Retina (tissue), 1 donor: Measurements from ENCODE around the gene ELMO2.

Experiments used
- DNase-seq: peaks from one replicate; pipeline ENCODE4 v3.0.0-alpha.2; 2016

ELMO2 gene

DNA sequence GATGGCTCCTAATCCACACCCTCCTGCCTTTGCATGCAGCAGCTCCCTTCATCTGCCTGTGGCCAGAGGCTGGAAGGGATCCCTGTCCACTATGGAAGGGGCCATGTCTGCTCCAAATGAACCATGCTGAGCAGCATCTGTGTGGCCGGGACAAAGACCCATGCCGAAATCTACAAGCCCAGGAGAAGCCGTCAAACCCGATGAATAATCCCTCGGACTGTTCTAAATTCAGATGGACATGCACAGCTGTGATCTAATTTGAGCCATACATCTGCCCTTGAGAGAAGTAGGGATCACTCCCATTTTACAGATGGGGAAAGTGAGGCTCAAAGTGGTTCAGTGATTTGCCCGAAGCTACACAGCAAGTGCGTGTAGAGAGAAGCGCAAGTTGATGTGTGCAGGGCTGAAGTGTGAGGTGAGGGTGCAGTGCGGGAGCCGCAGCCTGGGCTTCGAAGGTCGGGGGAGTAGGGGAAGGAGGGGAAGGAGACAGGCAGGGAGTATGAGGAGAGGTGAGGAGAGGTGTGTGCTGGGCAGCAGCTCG is 75.5 kb downstream of the ELMO2 start:
- no peak for DNase-seq

DNA sequence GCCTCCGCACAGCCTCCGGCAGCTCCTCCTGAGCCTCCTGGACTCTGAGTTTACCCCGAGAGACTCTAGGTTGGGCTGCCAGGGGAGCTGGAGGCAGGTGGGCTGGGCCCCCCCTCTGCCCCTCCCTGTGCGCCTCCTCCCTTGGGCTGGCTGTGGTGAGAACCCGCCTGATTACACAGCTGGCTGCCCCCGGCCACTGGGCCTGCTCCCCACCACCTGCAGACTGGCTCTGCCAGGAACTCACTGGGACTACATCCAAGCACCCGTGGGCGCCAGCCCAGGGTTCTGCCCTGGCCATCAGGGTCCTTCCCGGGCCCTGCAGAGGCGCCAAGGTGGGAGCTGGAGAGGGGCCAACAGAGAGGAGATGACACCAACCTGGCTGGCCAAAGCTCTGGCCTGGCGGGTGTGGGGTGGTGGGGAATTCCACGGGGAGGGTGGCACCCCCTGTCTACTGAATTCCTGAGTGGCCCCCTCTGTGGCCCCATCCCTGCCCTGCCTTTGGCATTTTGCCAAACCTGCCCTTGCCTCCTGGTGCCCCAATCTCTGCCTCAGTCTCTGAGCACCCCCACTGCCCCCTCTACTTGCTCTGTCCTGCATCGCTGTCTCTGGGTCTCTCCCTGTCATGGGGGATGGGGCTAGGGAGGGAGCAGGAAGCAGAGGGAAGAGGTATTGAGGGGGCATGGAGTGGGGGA is 76.2 kb downstream of the ELMO2 start:
- no peak for DNase-seq

DNA sequence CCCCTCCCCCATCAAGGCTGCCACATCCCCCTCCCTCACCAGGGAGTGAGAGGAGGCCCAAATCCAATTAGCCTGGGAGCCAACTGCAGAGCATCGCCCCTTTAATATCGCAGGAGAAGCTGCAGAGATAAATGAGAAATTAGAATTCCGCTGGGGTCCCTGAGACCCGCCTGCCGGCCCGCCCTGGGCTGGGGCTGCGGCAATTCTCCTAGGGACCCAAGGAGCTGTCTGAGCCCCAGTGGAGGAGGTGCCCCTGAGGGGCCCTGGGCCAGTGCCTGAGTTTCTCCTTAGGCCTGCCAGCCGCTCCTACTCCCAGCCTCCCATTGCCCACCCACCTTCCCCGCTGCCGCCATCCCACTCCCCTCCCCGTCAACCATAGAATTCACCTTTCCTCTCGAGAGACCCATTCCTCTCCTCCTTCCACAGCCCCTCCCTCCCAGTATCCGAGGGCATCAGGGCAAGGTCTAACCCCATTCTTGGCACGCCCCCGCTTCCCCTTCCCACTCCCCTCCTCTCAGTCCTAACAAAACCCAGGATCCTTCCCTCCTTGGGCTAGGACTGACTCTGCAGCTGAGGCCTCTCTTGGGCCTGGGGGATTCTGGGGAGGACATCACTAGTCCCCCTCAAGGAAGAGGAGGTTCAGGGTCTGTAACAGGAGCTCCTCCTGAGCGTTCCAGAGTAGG is 78.1 kb downstream of the ELMO2 start:
- no peak for DNase-seq

DNA sequence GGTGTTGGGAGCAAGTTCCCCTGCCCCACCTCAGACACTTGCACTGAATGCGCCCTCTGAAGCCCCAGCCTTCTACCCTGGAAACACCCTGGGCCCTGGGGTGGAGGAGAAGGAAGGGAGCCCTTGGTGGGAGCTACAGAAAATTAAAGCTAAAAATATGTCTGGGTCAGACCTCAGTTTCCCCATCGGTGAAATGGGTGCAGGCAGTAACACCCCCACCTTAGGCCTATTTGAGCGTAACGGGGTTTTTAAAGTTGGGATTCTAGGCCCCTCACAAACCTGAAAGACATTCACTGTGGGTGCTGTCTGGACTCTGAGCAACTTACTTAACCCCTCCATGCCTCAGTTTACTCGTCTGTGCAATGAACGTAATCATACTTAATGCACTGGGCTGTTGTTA is 78.9 kb downstream of the ELMO2 start:
- no peak for DNase-seq

DNA sequence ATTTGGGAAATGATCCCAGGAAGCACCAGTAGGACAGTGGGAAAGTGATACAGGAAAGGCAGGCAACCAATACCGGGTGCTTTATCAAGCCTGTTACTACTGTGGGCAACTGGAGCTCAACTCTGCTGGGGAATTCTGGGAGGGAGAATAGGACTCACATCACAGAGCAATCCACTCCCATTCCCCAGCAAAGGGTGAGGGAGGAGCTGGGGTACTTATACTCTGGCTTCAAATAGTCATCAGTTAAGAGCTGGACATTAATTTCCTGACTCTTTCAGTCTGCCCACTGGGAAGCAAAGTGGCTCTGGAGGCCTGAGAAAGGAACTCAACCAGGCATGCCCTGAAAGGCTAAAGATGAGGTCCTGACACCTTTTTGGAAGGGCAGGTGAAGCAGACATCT is 80.6 kb downstream of the ELMO2 start:
- no peak for DNase-seq

DNA sequence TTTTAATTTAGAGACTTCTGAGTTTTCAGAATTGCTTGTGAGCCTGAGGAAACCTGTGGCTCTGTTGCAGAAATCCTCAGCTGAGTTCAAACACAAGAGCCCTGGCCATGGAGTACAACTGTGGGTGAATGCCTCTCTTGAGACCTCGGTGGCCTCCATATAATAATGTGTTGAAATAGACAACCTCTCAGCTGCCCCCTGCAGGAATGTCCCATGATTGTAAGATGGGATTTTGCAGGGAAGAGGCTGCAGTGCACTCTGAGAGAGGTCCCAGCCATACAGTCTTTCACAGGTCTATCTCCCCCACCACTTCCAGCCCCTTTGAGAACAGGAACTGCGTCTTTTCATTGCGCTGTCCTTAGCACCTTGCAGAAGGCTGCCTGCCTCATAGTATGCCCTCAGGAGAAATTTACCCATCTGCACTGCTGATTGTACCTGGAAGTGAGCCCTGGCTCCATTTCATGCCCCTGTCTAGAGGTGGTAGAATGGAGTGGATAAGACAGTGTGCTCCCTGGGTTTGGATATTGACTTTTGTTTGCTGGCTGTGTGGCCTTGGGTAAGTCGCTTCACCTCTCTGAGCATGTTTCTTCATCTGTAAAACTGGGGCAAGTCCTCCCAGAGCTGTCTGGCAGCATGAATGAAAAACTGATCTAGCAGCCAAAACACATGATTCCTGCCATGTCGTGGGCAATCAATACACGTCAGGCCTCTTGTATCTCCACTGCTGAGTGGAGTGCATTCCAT is 81.3 kb downstream of the ELMO2 start:
- no peak for DNase-seq

DNA sequence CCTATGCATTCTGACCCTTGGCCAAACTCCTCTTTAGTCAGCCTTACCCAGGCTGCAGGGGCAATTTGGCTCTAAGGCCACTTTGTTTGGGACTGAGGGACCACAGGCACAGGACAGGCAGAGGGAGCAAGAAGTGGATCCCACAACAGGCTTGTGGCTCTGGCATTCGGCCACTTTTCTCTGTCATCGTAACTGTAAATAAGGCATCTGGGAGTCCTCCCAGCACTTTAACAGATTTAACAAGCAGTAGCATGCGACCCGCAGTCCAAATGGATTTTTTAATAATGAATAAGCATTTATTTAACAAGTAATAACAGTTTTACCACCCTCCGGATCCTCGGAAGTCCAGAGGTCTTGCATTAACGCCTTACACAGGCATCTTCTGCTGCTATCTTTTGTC is 82.0 kb downstream of the ELMO2 start:
- DNase-seq: no peak

DNA sequence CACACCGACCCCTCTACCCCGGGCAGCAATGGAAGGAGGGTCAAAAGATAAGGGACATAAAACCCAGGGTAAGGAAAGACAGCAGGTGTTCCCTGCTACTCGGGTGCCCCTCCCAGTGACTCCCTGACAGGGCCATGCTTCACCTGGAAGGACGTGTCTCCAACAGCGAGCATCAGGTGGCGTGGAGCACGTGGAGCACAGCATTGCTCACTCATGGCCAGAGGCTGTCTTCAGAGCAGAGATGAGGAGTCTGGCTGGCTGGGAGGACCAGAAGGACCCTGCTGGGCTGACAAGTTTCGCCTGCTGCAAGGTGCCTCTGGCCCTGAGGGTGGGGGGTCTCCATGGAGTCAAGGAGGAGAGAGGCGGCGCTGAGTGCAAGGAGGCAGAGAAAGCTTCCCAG is 82.9 kb downstream of the ELMO2 start:
- no peak for DNase-seq

DNA sequence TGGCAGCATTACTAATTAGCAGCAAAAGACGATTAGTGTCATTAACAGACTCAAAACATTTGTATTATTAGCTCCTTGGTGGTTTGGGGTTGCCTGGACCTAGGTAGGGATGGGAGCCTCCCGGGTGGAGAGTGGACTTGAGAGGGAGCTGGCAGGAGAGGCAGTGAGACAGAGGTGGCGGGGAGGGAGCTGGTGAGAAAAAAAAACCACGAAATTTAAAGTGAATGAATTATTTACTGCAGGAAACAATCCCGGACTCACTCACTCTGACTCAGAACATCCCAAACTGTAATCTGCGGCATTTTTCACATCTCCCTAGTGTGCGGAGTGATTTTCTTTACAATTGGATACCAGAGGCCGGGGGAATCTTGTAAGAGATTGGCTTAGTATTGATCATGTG is 83.8 kb downstream of the ELMO2 start:
- no peak for DNase-seq

DNA sequence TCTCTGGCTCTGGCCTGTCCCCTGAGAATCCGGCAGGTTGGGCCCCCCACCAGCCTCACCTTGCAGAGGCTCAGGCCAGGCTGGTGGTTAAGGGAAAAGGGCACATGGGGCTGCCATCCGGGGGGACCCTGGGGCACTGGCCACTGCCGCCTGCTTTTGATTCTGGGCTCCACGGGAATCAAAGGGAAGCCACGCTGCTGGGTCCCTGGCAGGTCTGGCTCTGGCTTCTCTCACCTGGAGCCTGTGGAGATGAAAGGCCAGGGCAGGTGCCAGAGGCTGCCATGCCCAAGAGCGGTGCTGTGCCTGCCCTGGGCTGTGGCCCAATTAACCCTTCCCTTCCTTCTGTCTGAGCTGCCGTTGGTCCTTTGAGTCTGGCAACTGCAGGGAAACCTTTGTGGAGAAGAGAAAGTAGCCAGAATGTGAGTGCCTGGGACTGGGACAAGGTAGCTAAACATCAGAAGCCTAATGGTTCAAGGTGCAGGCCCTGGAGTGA is 88.7 kb downstream of the ELMO2 start:
- no peak for DNase-seq

DNA sequence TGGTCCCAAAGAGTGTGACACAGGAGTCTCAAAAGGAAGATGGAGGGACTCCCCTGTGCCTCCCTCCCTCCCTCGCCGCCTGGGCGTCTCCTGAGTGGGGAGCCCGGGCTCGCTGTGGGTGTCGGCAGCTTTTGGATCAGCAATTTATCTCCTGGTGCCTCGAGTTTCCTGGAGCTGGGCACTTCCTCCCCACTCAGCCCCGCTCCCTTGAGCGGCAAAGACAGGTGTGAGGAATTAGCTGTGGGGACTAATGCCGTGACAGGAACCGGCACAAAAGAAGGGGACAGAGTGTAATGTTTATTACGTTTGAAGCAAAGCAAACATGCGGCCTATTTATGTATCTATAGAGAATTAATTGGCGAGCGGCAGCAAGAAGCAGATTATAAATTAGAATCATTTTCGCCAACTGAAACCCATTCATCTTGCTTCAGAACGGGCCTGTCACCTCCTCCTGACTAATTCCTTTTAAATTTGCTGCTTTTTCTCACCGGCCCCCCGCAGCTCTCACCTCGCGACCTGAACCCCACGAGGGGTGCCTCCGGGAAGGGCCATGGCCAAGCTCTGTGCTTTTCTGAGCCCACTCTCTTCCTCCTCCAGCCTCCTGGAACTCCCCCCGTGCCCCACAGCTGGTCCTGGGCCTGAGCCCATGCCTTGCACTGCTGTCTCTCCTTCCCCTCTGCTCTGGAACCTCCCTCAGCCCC is 89.3 kb downstream of the ELMO2 start:
- no peak for DNase-seq
